OCI-LY3 (cell line): ENCODE results near the gene CAMKK1.

Experiments
- H2AFZ ChIP-seq: fragments of 200-600, 300-600 bp; shearing (Covaris generic); 2 replicates; pipeline ENCODE4 v1.6.0; 2014; ENCODE audit warnings: antibody characterized with exemption, low read depth, low read length
- H3K27ac ChIP-seq: fragments of 200-600, 300-600 bp; sonication (generic); 2 replicates; pipeline ENCODE4 v1.5.1; 2014; ENCODE audit warnings: mild to moderate bottlenecking, low read length, moderate library complexity, mixed read lengths
- H3K27me3 ChIP-seq: fragments of 200-600, 300-600 bp; sonication (generic); 2 replicates; pipeline ENCODE4 v1.6.1; 2014; ENCODE audit warnings: low read depth, low read length, mixed read lengths
- H3K36me3 ChIP-seq: fragments of 200-600, 300-600 bp; sonication (generic); replicated peaks from 2 replicates; pipeline ENCODE3; 2014; ENCODE audit warnings: low read depth, low read length, mixed read lengths
- H3K4me1 ChIP-seq: fragments of 300-600, 200-600 bp; sonication (generic); 2 replicates; pipeline ENCODE4 v1.6.1; 2014; ENCODE audit warnings: low read length, mixed read lengths
- H3K4me2 ChIP-seq: fragments of 200-600, 300-600 bp; sonication (generic); 2 replicates; pipeline ENCODE4 v1.6.1; 2014; ENCODE audit warnings: low read length, mixed read lengths
- H3K4me3 ChIP-seq: fragments of 300-600, 200-600 bp; sonication (generic); 2 replicates; pipeline ENCODE4 v1.5.1; 2014; ENCODE audit warnings: antibody characterized with exemption, mild to moderate bottlenecking, low read length, moderate library complexity
- H3K79me2 ChIP-seq: fragments of 300-600, 200-600 bp; shearing (Covaris generic); 2 replicates; pipeline ENCODE4 v1.6.1; 2014; ENCODE audit warnings: mild to moderate bottlenecking, low read length, mixed read lengths
- H3K9ac ChIP-seq: fragments of 300-600, 200-600 bp; shearing (Covaris generic); 2 replicates; pipeline ENCODE4 v1.6.0; 2014; ENCODE audit warnings: mild to moderate bottlenecking, low read length, moderate library complexity
- H3K9me3 ChIP-seq: fragments of 200-600, 300-600 bp; shearing (Covaris generic); 2 replicates; pipeline ENCODE4 v1.6.1; 2014; ENCODE audit warnings: low read length, mixed read lengths; ENCODE audit not compliant: insufficient read depth
- H4K20me1 ChIP-seq: fragments of 200-600, 300-600 bp; sonication (generic); 2 replicates; pipeline ENCODE4 v1.6.1; 2016; ENCODE audit warnings: low read length, mixed read lengths; ENCODE audit not compliant: insufficient read depth
- EZH2phosphoT487 ChIP-seq: fragments of 200-600 bp; shearing (Covaris generic); IDR thresholded peaks from 2 replicates; pipeline ENCODE4 v1.6.1; 2018; ENCODE audit warnings: antibody characterized with exemption, mixed run types, low read depth
- TF ChIP-seq, protein P1 (sequence below): fragments of 200-600, 300-600 bp; sonication (generic); IDR thresholded peaks from 2 replicates; pipeline ENCODE4 v1.5.1; 2014; ENCODE audit warnings: antibody characterized with exemption, low read length, low read depth

Gene CAMKK1

GRCh38 chr17:3924512-3925350 is 31.9 kb upstream of the CAMKK1 start:
- Histone ChIP-seq H3K4me1 (no peaks in the 10 kb centered on the region), H3K27ac (no peak overlapping the region), H3K36me3 (no peaks in the 10 kb centered on the region)

GRCh38 chr17:3923466-3924190 is 30.8 kb upstream of the CAMKK1 start:
- Histone ChIP-seq H3K36me3 (no peaks in the 10 kb centered on the region), H2AFZ (no peak overlapping the region), H3K27me3 (no peaks in the 10 kb centered on the region), H3K4me2 (no peak overlapping the region), H3K4me3 (no peak overlapping the region), H4K20me1 (no peaks in the 10 kb centered on the region), H3K79me2 (no peaks in the 10 kb centered on the region), H3K27ac (no peak overlapping the region), H3K9ac (no peak overlapping the region), H3K9me3 (no peaks in the 10 kb centered on the region), H3K4me1 (no peaks in the 10 kb centered on the region)
- TF ChIP-seq EZH2phosphoT487, result no peak
- TF ChIP-seq, protein P1, sequence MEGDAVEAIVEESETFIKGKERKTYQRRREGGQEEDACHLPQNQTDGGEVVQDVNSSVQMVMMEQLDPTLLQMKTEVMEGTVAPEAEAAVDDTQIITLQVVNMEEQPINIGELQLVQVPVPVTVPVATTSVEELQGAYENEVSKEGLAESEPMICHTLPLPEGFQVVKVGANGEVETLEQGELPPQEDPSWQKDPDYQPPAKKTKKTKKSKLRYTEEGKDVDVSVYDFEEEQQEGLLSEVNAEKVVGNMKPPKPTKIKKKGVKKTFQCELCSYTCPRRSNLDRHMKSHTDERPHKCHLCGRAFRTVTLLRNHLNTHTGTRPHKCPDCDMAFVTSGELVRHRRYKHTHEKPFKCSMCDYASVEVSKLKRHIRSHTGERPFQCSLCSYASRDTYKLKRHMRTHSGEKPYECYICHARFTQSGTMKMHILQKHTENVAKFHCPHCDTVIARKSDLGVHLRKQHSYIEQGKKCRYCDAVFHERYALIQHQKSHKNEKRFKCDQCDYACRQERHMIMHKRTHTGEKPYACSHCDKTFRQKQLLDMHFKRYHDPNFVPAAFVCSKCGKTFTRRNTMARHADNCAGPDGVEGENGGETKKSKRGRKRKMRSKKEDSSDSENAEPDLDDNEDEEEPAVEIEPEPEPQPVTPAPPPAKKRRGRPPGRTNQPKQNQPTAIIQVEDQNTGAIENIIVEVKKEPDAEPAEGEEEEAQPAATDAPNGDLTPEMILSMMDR, result no peak

More at GRCh38 chr17:3924512-3925350, 31.9 kb upstream of the CAMKK1 start:
- no peaks in the 10 kb centered on the region for H4K20me1 ChIP-seq
- H3K27me3 ChIP-seq, result no peaks in the 10 kb centered on the region
- no peaks in the 10 kb centered on the region for H3K9me3 ChIP-seq
- no peak for TF ChIP-seq EZH2phosphoT487
- TF ChIP-seq, protein P1, result no peak
- no peak overlapping the region for H3K4me2 ChIP-seq
- no peak overlapping the region for H3K9ac ChIP-seq
- H3K79me2 ChIP-seq, result no peaks in the 10 kb centered on the region
- H3K4me3 ChIP-seq, result no peak overlapping the region
- no peak overlapping the region for H2AFZ ChIP-seq

GRCh38 chr17:3922765-3923164 is 29.9 kb upstream of the CAMKK1 start:
- Histone ChIP-seq H3K4me1 (no peaks in the 10 kb centered on the region), H3K9me3 (no peaks in the 10 kb centered on the region), H3K79me2 (no peaks in the 10 kb centered on the region), H4K20me1 (no peaks in the 10 kb centered on the region), H3K27me3 (no peaks in the 10 kb centered on the region), H3K9ac (no peak overlapping the region), H3K27ac (no peak overlapping the region), H3K4me3 (no peak overlapping the region), H3K36me3 (no peaks in the 10 kb centered on the region), H2AFZ (no peak overlapping the region), H3K4me2 (no peak overlapping the region)
- TF ChIP-seq EZH2phosphoT487, result no peak

GRCh38 chr17:3921502-3922319 is 28.9 kb upstream of the CAMKK1 start:
- Histone ChIP-seq H2AFZ (no peak overlapping the region), H4K20me1 (no peaks in the 10 kb centered on the region), H3K36me3 (no peaks in the 10 kb centered on the region), H3K79me2 (no peaks in the 10 kb centered on the region), H3K4me1 (peaks cover 5% of the 10 kb centered on the region), H3K4me2 (no peak overlapping the region), H3K9ac (no peak overlapping the region), H3K4me3 (no peak overlapping the region), H3K9me3 (no peaks in the 10 kb centered on the region), H3K27me3 (no peaks in the 10 kb centered on the region), H3K27ac (no peak overlapping the region)
- TF ChIP-seq, protein P1, result no peak
- TF ChIP-seq EZH2phosphoT487, result no peak
